Fibroblast of lung (primary cell): Measurements from ENCODE around the gene PIP4K2A. TPM values are rescaled to one million over a fixed set of nuclear protein-coding genes. Genes with fewer than 3 reads are reported as not detected.
A peak's percentile ranks its signal among the peaks of the same experiment; 100 is the strongest.

Experiments used
- DNase-seq, 2 donors: peaks; one replicate each; pipeline versions ENCODE4 v3.0.0 to v3.0.0-alpha.2; 2010; ENCODE audit warnings: low read depth in 2 of 2
- H2AFZ ChIP-seq: 2 replicates; pipeline ENCODE4 v1.5.1; 2012; ENCODE audit warnings: low read length, control low read depth, inconsistent platforms
- H3K27ac ChIP-seq: 2 replicates; pipeline ENCODE4 v1.5.1; 2011; ENCODE audit warnings: low read length, control low read depth; ENCODE audit not compliant: insufficient read depth
- H3K27me3 ChIP-seq: 2 replicates; pipeline ENCODE4 v1.5.1; 2011; ENCODE audit warnings: mild to moderate bottlenecking, low read length; ENCODE audit not compliant: control insufficient read depth, insufficient read depth
- H3K36me3 ChIP-seq: 2 replicates; pipeline ENCODE4 v1.5.1; 2011; ENCODE audit warnings: low read length; ENCODE audit not compliant: control insufficient read depth, insufficient read depth
- H3K4me1 ChIP-seq: 2 replicates; pipeline ENCODE4 v1.5.1; 2011; ENCODE audit warnings: low read length; ENCODE audit not compliant: control insufficient read depth, insufficient read depth; ENCODE audit errors: extremely low read depth
- H3K4me2 ChIP-seq: 2 replicates; pipeline ENCODE4 v1.5.1; 2011; ENCODE audit warnings: low read length, control low read depth; ENCODE audit not compliant: insufficient read depth; ENCODE audit errors: extremely low read depth
- H3K4me3 ChIP-seq, 4 experiments: fragments of 200-600 bp in 1 of 4; sonication (generic) in 1 of 4; replicated peaks in 1 of 4; 2 replicates each; pipeline ENCODE4 v1.5.1; 2011 to 2016; ENCODE audit warnings: low read length in 4 of 4, low read depth in 3 of 4, mild to moderate bottlenecking in 3 of 4, control low read depth in 2 of 4, inconsistent platforms in 1 of 4, mixed read lengths in 1 of 4; ENCODE audit not compliant: insufficient read depth in 1 of 4; ENCODE audit errors: control extremely low read depth in 1 of 4
- H3K79me2 ChIP-seq: 2 replicates; pipeline ENCODE4 v1.5.1; 2012; ENCODE audit warnings: mild to moderate bottlenecking, low read length, inconsistent platforms; ENCODE audit not compliant: control insufficient read depth, insufficient read depth
- H3K9ac ChIP-seq: 2 replicates; pipeline ENCODE4 v1.5.1; 2011; ENCODE audit warnings: mild to moderate bottlenecking, low read length, control low read depth; ENCODE audit not compliant: insufficient read depth
- H3K9me3 ChIP-seq: 2 replicates; pipeline ENCODE4 v1.5.1; 2012; ENCODE audit warnings: low read depth, low read length; ENCODE audit not compliant: control insufficient read depth, insufficient read depth
- H4K20me1 ChIP-seq: 2 replicates; pipeline ENCODE4 v1.5.1; 2011; ENCODE audit warnings: low read length; ENCODE audit not compliant: control insufficient read depth, insufficient read depth; ENCODE audit errors: extremely low read depth
- CTCF ChIP-seq, 2 donors: IDR thresholded peaks in 1 of 2; conservative IDR thresholded peaks in 1 of 2; 1 replicate in 1 of 2; 2 replicates in 1 of 2; pipeline ENCODE4 v1.5.1; 2011 to 2012; ENCODE audit warnings: low read length in 2 of 2, control low read depth in 1 of 2, inconsistent platforms in 1 of 2, low read depth in 1 of 2, mild to moderate bottlenecking in 1 of 2
- EZH2 ChIP-seq: IDR thresholded peaks from 2 replicates; pipeline ENCODE4 v1.5.1; 2012; ENCODE audit warnings: low read length, control low read depth, mild to moderate bottlenecking; ENCODE audit errors: missing control alignments
- polyA plus RNA-seq, 2 donors: library from polyadenylated mRNA; depleted of rRNA in 1 of 2; stranded (reverse) in 1 of 2; unstranded in 1 of 2; fragments of >200 nt; gene quantifications; 2 replicates each; pipeline ENCODE4 v1.2.1, GENCODE V29; 2011 to 2012; ENCODE audit warnings: missing spikeins in 1 of 2
- total RNA-seq: library from RNA; depleted of rRNA; stranded (reverse); fragments of >200 nt; gene quantifications from 2 replicates; pipeline ENCODE4 v1.2.1, GENCODE V29; 2014

PIP4K2A gene
- total and polyA plus RNA-seq, 2 donors (not counting 1 experiment from before 2014, with no cell fraction given), result 28.5 to 40.0 TPM

GRCh38 chr10:22579826-22580225, 134.6 kb downstream of the PIP4K2A start:
- H3K9me3 ChIP-seq, result no peaks in the 10 kb centered on the region
- TF ChIP-seq EZH2 (no peak), CTCF (conservative IDR thresholded peaks at IDR 0.05 in 1 of 2, IDR thresholded peaks at IDR 0.05 in 1 of 2; ENCODE audit: low read depth in 1 of 2, low read length in 2 of 2) (no peak)

GRCh38 chr10:22573820-22574569, 140.4 kb downstream of the PIP4K2A start:
- Histone ChIP-seq H2AFZ (no peak overlapping the region), H3K4me1 (no peaks in the 10 kb centered on the region), H3K27ac (no peak overlapping the region), H3K36me3 (peaks cover 4% of the 10 kb centered on the region), H3K4me3 (no peak overlapping the region), H4K20me1 (no peaks in the 10 kb centered on the region), H3K9me3 (no peaks in the 10 kb centered on the region), H3K9ac (no peak overlapping the region), H3K79me2 (no peaks in the 10 kb centered on the region), H3K27me3 (no peaks in the 10 kb centered on the region), H3K4me2 (no peak overlapping the region)
- DNase-seq, result peak in 1 of 2 donors; percentile 58
- TF ChIP-seq EZH2 (no peak), CTCF (conservative IDR thresholded peaks at IDR 0.05 in 1 of 2, IDR thresholded peaks at IDR 0.05 in 1 of 2; ENCODE audit: low read depth in 1 of 2, low read length in 2 of 2) (peak; percentile 60)

More at GRCh38 chr10:22579826-22580225, 134.6 kb downstream of the PIP4K2A start:
- peaks cover 4% of the 10 kb centered on the region for H3K36me3 ChIP-seq
- no peaks in the 10 kb centered on the region for H3K27me3 ChIP-seq
- H3K4me3 ChIP-seq, result no peak overlapping the region
- no peaks in the 10 kb centered on the region for H4K20me1 ChIP-seq
- no peaks in the 10 kb centered on the region for H3K79me2 ChIP-seq
- no peak overlapping the region for H3K4me2 ChIP-seq
- DNase-seq, result no peak
- H3K27ac ChIP-seq, result no peak overlapping the region
- no peaks in the 10 kb centered on the region for H3K4me1 ChIP-seq
- H3K9ac ChIP-seq, result no peak overlapping the region
- no peak overlapping the region for H2AFZ ChIP-seq

- H4K20me1 ChIP-seq, result no peaks in the 10 kb centered on the region
- no peak overlapping the region for H3K9ac ChIP-seq
- H3K27ac ChIP-seq, result no peak overlapping the region
- no peak overlapping the region for H3K4me3 ChIP-seq
- no peak for DNase-seq
- no peaks in the 10 kb centered on the region for H3K9me3 ChIP-seq
- no peak for TF ChIP-seq EZH2
- no peak for TF ChIP-seq CTCF (conservative IDR thresholded peaks at IDR 0.05 in 1 of 2, IDR thresholded peaks at IDR 0.05 in 1 of 2; ENCODE audit: low read depth in 1 of 2, low read length in 2 of 2)
- H3K4me2 ChIP-seq, result no peak overlapping the region
- H3K79me2 ChIP-seq, result no peaks in the 10 kb centered on the region
- no peaks in the 10 kb centered on the region for H3K4me1 ChIP-seq
- H3K27me3 ChIP-seq, result no peaks in the 10 kb centered on the region
- H2AFZ ChIP-seq, result no peak overlapping the region
- H3K36me3 ChIP-seq, result peaks cover 5% of the 10 kb centered on the region
These were observed 143.5 kb downstream of the PIP4K2A start for GRCh38 chr10:22570733-22571430.
